GM19438 (cell line): Measurements from ENCODE around the gene SYCP1.
"Not testable (repeated sequence)": the region's sequence is repeated elsewhere in the genome, so short reads cannot be mapped to it uniquely, and the experiment has no call there.

ENCODE experiments used
- ATAC-seq: cut with Tn5 transposase; IDR thresholded peaks from one replicate; pipeline ENCODE4 v1.9.1; 2021; ENCODE audit warnings: low read depth; ENCODE audit not compliant: unreplicated experiment

Gene SYCP1

GRCh38 chr1:114956570-114956969 lies 101.9 kb downstream of the SYCP1 start:
- no peak for ATAC-seq

DNA sequence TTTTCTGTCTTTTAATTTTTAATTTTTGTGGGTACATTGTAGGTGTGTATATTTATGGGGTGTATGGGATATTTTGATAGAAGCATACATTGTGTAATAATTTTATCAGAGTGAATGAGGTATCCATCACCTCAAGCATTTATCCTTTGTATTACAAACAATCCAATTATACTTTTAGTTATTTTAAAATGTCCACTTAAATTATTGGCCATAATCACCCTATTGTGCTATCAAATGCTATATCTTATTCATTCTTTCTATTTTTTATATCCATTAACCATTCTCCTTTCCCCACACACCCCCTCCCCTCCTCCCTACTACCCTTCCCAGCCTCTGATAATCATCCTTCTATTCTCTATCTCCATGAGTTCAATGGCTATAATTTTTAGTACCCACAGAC lies 104.8 kb downstream of the SYCP1 start:
- no peak for ATAC-seq

- ATAC-seq = no peak
These were observed 122.2 kb downstream of the SYCP1 start for GRCh38 chr1:114976891-114977290.

DNA sequence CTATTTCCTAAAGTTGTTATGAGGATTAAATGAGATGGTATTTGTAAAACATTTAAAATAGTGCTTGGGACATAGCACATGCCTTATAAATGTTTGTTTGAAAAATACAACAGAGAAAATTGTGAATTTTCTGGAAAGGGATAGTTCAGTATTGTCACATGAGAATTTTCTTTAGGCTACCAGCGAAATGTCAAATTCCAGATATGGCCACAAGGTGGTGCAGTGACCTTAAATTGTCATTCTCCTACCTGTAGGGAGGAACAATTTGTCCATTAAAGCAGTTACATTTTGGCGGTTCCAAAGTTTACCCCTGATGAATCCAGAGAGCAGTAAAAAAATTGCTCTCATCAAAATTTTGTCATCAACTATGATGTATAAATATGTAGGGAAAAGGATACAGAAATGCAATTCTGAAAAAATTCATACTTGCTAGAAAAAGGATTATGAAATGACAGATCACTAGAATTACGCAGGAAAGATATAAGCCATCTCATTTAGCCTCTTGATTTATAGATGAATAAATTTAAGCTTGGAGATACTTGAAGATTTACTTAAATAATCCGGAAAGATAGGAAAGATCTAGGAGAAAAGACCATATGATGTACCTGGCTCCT lies 124.7 kb downstream of the SYCP1 start:
- no peak for ATAC-seq

- no peak for ATAC-seq
These were observed 127.6 kb downstream of the SYCP1 start for GRCh38 chr1:114982251-114982650.

GRCh38 chr1:114986286-114986685 lies 131.6 kb downstream of the SYCP1 start:
- no peak for ATAC-seq

- ATAC-seq = no peak
These were observed 133.4 kb downstream of the SYCP1 start for GRCh38 chr1:114988095-114988494.

- ATAC-seq = no peak
These were observed 143.0 kb downstream of the SYCP1 start for GRCh38 chr1:114997510-114998289.

DNA sequence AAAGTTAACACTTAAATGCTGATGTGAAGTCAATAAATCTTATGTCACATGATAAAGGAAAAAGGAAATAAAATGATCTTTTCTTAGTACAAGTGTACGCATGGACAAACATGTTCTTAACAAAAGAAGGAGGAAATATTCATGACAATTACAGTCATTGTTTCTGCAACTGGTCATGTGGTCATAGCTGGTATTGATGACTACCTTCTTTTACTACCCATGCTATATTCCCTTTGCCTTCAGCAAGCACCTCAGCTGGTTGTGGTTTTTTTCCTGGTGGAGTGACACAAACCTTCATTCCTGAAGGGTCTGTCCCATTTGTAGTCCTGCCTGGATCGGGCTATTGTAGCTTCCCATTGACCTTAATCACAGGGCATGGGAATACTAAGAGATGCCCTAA lies 151.5 kb downstream of the SYCP1 start:
- ATAC-seq = no peak

GRCh38 chr1:115012006-115012405 lies 157.3 kb downstream of the SYCP1 start:
- ATAC-seq = no peak

- no peak for ATAC-seq
These were observed 157.8 kb downstream of the SYCP1 start for GRCh38 chr1:115012434-115012833.

DNA sequence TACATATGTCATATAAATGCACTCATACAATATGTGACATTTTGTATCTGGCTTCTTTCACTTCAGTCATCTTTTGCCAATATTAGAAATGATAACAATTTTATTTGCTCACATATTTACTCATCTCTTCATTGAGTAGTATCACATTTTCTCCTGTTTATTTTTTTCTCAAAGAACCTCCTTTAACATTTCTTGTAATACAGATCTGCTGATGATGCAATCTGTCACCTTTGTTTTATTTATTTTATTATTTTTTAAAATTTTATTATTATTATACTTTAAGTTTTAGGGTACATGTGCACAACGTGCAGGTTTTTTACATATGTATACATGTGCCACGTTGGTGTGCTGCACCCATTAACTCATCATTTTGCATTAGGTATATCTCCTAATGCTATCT lies 159.1 kb downstream of the SYCP1 start:
- ATAC-seq = no peak

GRCh38 chr1:115019549-115019948 lies 164.9 kb downstream of the SYCP1 start:
- not testable (repeated sequence) for ATAC-seq

- no peak for ATAC-seq
These were observed 166.5 kb downstream of the SYCP1 start for GRCh38 chr1:115021145-115021544.

DNA sequence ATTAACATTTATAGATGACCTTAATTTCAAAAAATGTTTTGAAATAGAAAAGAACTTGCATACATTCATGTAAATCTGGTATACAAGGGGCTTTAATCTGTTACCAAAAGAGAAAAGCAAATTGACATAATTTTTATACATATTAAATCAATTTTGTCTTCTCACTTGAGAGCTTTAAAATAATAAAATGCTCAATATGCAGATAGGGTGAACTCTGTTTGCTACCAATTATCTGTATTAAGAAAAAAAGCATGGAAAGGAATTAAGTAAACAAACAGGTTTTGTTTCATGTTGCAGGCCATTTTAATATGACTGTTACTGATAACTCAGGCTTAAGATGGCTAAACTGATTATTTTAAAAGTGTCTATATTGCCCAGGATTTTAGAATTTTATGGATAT lies 168.9 kb downstream of the SYCP1 start:
- no peak for ATAC-seq

- no peak for ATAC-seq
These were observed 174.9 kb downstream of the SYCP1 start, which contains the start of gene TSHB for GRCh38 chr1:115029526-115029925. Gene TSHB, plus strand, starts transcription at chr1:115029826. Its CDS starts 3,537 bp downstream, at chr1:115033363.

- no peak for ATAC-seq
These were observed 176.9 kb downstream of the SYCP1 start for GRCh38 chr1:115031595-115031994.

DNA sequence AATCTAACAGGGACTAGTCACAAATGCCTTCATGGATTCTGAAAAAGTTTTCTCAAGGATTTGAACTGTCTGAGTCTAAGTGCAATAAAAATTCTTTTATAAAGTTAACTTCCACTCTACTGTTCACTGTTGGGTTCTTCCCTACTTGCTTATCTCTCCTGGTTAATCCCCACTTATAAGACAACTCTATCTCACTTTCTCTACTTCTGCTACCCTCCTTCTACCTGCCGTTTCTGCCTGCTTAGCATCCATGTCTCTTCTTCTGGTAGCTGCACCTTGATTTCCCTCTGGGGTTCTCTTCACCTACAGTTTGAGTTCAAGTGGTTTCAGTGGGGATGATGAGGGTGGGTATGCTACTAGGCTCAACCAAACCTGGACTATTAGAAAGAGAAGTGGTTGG lies 181.0 kb downstream of the SYCP1 start:
- no peak for ATAC-seq

GRCh38 chr1:115036814-115037507 lies 182.3 kb downstream of the SYCP1 start:
- ATAC-seq = no peak

DNA sequence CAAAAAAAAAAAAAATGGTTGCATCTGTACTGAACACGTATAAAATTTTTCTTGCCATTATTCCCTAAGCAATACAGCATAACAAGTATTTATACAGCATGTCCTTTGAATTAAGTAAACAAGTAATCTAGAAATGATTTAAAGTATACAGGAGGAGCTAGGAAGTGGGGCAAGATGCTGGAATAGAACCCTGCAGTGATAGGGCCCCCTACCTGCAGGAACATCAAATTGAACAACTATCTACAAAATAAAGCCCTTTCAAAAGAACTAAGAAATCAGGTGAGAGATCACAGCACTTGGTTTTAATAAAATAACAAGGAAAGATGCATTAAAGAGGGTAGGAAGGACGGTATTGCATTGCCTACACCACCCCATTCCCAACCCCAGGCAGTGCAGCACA lies 185.8 kb downstream of the SYCP1 start:
- no peak for ATAC-seq

DNA sequence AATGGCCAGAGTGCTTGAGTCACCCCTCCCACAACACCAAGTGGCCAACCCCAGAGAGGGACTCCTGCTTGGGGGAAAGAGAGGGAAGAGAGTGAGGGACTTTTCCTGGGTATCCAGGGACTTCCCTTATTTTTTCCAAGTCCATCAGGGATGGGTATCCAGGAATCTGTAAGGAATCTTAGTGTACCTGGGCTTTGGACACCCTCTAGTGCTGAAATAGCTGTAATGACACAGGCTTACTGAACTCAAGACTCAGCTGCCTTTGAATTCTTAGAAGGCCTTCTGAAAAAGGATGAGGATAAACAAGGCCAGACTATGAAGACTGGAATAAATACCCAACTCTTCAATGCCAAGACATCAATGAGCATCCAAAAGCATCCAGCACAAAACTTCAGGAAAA lies 187.0 kb downstream of the SYCP1 start:
- ATAC-seq = no peak
